Ovary (tissue), 9 donors: Measurements from ENCODE around the gene DAPK1. TPM values are rescaled to one million over a fixed set of nuclear protein-coding genes. Genes with fewer than 3 reads are reported as not detected.
A peak's percentile ranks its signal among the peaks of the same experiment; 100 is the strongest.

Experiments
- DNase-seq, 5 donors: peaks; one replicate each; pipeline ENCODE4 v3.0.0-alpha.2; 2019 to 2020
- H3K27ac ChIP-seq, 2 donors: fragments of 200-600 bp; one replicate each; pipeline versions ENCODE4 v1.5.1 to v1.8.0; 2019 to 2022
- H3K27me3 ChIP-seq: fragments of 200-600 bp; one replicate; pipeline ENCODE4 v1.8.0; 2022
- H3K36me3 ChIP-seq: fragments of 200-600 bp; sonication (generic); one replicate; pipeline ENCODE4 v1.5.1; 2019
- H3K4me1 ChIP-seq: one replicate; pipeline ENCODE4 v1.8.1; 2013; ENCODE audit warnings: mild to moderate bottlenecking, moderate library complexity; ENCODE audit not compliant: insufficient read depth
- H3K4me3 ChIP-seq: fragments of 200-600 bp; sonication (generic); one replicate; pipeline ENCODE4 v1.5.1; 2017
- H3K9me3 ChIP-seq, 2 donors: fragments of 200-600 bp in 1 of 2; sonication (generic) in 1 of 2; one replicate each; pipeline versions ENCODE4 v1.5.1 to v1.8.1; 2013 to 2019; ENCODE audit warnings: mild to moderate bottlenecking in 1 of 2, moderate library complexity in 1 of 2
- EP300 ChIP-seq: sonication (generic); formaldehyde crosslinking; IDR thresholded peaks from one replicate; pipeline ENCODE4 v1.6.1; 2017; ENCODE audit warnings: antibody characterized with exemption
- POLR2A ChIP-seq: fragments of 450-650 bp; IDR thresholded peaks from one replicate; pipeline ENCODE4 v1.6.1; 2017; ENCODE audit warnings: antibody characterized with exemption, mild to moderate bottlenecking, moderate library complexity
- WGBS, 3 donors: extraction: QIAGEN DNeasy Blood & Tissue Kit in 1 of 3; methylation state at CpG; one replicate each; pipeline versions ENCODE4 v1.1.5 to v1.1.7; 2013 to 2017; 5-methylcytosine and 5-hydroxymethylcytosine counted together
- intact Hi-C, 4 donors: fragments of 100-400 bp; cut with DNase I; formaldehyde crosslinking; loops; one replicate each; pipeline versions ENCODE4 v1.11.0 to v1.15.1; 2022 to 2023
- polyA plus RNA-seq, 2 donors: library from polyadenylated mRNA; stranded (reverse); fragments of 200-250 nt in 1 of 2; fragments of 350-450 nt in 1 of 2; fragmentation: Illumina TruSeq in 1 of 2; extraction: RNeasy Lipid Tissue Mini Kit (QIAGEN cat#74804) in 1 of 2; gene quantifications; one replicate each; pipeline ENCODE4 v1.2.3, GENCODE V29; 2013 to 2014
- total RNA-seq, 7 donors: library from RNA; depleted of rRNA in 2 of 7; stranded (reverse); fragments of >200 nt in 2 of 7; fragmentation: NEBNext Ultra II Directional in 3 of 7; extraction: Animal tissue kit (Norgen Biotek cat#: 25700) in 3 of 7; gene quantifications; one replicate each; pipeline versions ENCODE4 v1.1.0 to v1.2.4, GENCODE V29; 2016 to 2023
- TF ChIP-seq, protein P1 (sequence below), 3 donors: fragments of 450-650 bp in 2 of 3; fragments of 200-600 bp in 1 of 3; IDR thresholded peaks; one replicate each; pipeline versions ENCODE4 v1.5.1 to v1.8.0; 2016 to 2022; ENCODE audit warnings: antibody characterized with exemption in 3 of 3, mild to moderate bottlenecking in 1 of 3
- donor health status: DM: no; HTN: no; CAD: no; lungs with moderate emphysema.
- donor health status: DM: no; HTN: no; CAD: no.
- donor health status: Bipolar disorder and iron deficiency.
- donor health status: DM: yes; HTN: yes; CAD: no.
- donor health status: DM: no; HTN: no; CAD: no.
- donor health status: DM: yes; HTN: yes; CAD: no.

DAPK1 gene
- total and polyA plus RNA-seq, 9 donors, result 39.3 to 133 (median 89.6) TPM

DNA sequence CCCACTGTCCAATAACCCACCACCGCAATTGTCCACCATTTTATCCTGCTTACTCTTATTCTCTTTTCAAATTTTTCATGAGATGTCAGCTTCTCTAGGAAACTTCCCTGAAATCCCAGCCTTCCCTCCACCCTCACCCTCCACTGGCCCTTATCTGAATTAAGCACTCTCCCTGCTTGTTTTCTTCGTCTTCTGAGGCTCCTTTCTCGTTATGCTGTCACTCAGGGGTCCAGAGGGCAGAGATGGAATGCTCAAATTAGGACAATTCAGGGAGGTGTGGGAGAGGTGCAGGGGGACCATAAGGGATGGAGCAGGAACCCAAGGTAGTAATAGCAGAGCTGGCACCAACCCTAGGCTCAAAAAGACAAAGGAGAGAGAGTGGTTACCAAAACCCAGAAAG, 5.0 kb upstream of the DAPK1 start:
- TF ChIP-seq, protein P1, sequence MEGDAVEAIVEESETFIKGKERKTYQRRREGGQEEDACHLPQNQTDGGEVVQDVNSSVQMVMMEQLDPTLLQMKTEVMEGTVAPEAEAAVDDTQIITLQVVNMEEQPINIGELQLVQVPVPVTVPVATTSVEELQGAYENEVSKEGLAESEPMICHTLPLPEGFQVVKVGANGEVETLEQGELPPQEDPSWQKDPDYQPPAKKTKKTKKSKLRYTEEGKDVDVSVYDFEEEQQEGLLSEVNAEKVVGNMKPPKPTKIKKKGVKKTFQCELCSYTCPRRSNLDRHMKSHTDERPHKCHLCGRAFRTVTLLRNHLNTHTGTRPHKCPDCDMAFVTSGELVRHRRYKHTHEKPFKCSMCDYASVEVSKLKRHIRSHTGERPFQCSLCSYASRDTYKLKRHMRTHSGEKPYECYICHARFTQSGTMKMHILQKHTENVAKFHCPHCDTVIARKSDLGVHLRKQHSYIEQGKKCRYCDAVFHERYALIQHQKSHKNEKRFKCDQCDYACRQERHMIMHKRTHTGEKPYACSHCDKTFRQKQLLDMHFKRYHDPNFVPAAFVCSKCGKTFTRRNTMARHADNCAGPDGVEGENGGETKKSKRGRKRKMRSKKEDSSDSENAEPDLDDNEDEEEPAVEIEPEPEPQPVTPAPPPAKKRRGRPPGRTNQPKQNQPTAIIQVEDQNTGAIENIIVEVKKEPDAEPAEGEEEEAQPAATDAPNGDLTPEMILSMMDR (IDR thresholded peaks at IDR 0.05), result no peak
- no peak for TF ChIP-seq POLR2A
- TF ChIP-seq EP300, result no peak

DNA sequence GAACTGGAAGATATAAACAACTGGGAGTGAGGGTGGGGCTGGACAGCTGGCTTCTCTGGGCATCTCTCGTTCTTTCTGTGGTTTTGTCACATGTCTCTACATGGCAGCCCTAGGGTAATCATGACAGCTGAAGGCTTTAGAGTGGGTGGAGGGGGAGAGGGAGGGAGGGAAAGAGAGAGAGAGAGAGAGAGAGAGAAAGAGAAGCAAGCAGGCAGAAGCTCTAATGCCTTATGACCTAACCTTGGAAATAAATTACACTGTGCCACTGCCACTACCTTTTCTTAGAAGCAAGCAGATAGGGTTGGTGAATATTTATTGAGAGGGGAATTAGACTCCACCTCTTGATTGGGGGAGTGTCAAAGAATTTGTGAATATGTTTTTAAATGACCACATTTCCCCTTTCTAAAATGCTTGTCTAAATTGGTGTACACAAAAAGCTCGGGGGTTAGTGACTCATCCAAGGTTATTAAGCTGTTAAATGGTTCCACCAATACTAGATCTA, 2.6 kb upstream of the DAPK1 start:
- WGBS, 3 donors, result 12 to 17% (median 13%) methylated on average over 2 of the region's 2 CpGs
- no peak for DNase-seq
- Histone ChIP-seq H3K27ac (no peak overlapping the region), H3K27me3 (no peaks in the 10 kb centered on the region), H3K9me3 (no peaks in the 10 kb centered on the region), H3K36me3 (no peaks in the 10 kb centered on the region), H3K4me1 (no peaks in the 10 kb centered on the region), H3K4me3 (no peak overlapping the region)
- intact Hi-C loops, result loop anchor here (5.0 to 10.0 kb wide), 6 partner anchors 150 to 383 kb away; no protein-coding TSS in a partner anchor
- TF ChIP-seq, protein P1 (IDR thresholded peaks at IDR 0.05), result no peak
- no peak for TF ChIP-seq POLR2A
- no peak for TF ChIP-seq EP300

More for the DNA sequence above, 5.0 kb upstream of the DAPK1 start:
- H3K4me1 ChIP-seq, result no peaks in the 10 kb centered on the region
- H3K9me3 ChIP-seq, result no peaks in the 10 kb centered on the region
- intact Hi-C loops, result loop anchor here in 3 of 4 donors (10.0 kb wide), 3 partner anchors 152 to 162 kb away; no protein-coding TSS in a partner anchor
- 49 to 69% (median 59%) methylated on average over 3 of the region's 3 CpGs for WGBS, 3 donors
- no peaks in the 10 kb centered on the region for H3K27me3 ChIP-seq
- no peak overlapping the region for H3K4me3 ChIP-seq
- no peak for DNase-seq
- H3K36me3 ChIP-seq, result no peaks in the 10 kb centered on the region
- no peak overlapping the region for H3K27ac ChIP-seq

DNA sequence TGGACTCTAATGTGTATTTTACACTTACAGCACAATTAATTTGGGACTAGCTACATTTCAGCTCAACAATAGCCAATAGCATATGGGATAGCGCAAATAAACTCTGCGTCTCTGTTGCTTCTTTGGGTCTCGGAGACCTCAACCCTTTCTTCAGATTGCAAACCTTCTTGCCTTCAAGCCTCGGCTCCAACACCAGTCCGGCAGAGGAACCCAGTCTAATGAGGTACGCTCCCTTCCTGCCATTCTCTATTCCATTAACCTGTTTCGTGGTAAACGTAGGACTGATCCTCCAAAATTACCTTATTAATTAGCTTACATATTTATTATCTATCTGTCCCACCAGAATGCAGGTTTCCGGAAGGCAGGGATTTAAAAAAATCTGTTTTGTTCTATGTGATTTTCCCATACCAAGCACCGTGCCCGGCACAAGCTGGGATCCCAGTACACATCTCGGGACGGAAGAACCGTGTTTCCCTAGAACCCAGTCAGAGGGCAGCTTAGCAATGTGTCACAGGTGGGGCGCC, 525 bp upstream of the DAPK1 start:
- no peaks in the 10 kb centered on the region for H3K36me3 ChIP-seq
- TF ChIP-seq EP300, result no peak
- TF ChIP-seq, protein P1 (IDR thresholded peaks at IDR 0.05), result no peak
- TF ChIP-seq POLR2A, result no peak
- WGBS, 3 donors, result 17 to 23% (median 20%) methylated on average over 15 of the region's 15 CpGs
- no peaks in the 10 kb centered on the region for H3K27me3 ChIP-seq
- peak overlapping the region; percentile 87 for H3K4me3 ChIP-seq
- H3K9me3 ChIP-seq, result no peaks in the 10 kb centered on the region
- H3K27ac ChIP-seq, result peak overlapping the region in 1 of 2 donors; percentile 91
- DNase-seq, result no peak
- intact Hi-C loops, result loop anchor here (5.0 to 10.0 kb wide), 6 partner anchors 148 to 385 kb away; no protein-coding TSS in a partner anchor
- peaks cover 3% of the 10 kb centered on the region for H3K4me1 ChIP-seq

DNA sequence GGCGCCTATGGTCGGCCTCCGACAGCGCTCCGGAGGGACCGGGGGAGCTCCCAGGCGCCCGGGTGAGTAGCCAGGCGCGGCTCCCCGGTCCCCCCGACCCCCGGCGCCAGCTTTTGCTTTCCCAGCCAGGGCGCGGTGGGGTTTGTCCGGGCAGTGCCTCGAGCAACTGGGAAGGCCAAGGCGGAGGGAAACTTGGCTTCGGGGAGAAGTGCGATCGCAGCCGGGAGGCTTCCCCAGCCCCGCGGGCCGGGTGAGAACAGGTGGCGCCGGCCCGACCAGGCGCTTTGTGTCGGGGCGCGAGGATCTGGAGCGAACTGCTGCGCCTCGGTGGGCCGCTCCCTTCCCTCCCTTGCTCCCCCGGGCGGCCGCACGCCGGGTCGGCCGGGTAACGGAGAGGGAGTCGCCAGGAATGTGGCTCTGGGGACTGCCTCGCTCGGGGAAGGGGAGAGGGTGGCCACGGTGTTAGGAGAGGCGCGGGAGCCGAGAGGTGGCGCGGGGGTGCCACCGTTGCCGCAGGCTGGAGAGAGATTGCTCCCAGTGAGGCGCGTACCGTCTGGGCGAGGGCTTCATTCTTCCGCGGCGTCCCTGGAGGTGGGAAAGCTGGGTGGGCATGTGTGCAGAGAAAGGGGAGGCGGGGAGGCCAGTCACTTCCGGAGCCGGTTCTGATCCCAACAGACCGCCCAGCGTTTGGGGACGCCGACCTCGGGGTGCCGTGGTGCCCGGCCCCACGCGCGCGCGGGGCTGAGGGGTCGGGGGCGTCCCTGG, 561 bp downstream of the DAPK1 start:
- Histone ChIP-seq H3K27me3 (no peaks in the 10 kb centered on the region), H3K27ac (peak overlapping the region; percentile 84 to 91), H3K4me3 (peak overlapping the region; percentile 87), H3K36me3 (no peaks in the 10 kb centered on the region), H3K9me3 (no peaks in the 10 kb centered on the region), H3K4me1 (peaks cover 9% of the 10 kb centered on the region)
- intact Hi-C loops, result loop anchor here (5.0 to 10.0 kb wide), 6 partner anchors 147 to 386 kb away; no protein-coding TSS in a partner anchor
- DNase-seq, result peak; percentile 47 to 74 (median 64)
- 1% methylated on average over 65 to 80 of the region's 80 CpGs for WGBS, 3 donors
- no peak for TF ChIP-seq EP300
- TF ChIP-seq, protein P1 (IDR thresholded peaks at IDR 0.05), result peak in 1 of 3 donors; percentile 38
